ENCODE measurements around the gene SYVN1.

The SYVN1 gene

DNA sequence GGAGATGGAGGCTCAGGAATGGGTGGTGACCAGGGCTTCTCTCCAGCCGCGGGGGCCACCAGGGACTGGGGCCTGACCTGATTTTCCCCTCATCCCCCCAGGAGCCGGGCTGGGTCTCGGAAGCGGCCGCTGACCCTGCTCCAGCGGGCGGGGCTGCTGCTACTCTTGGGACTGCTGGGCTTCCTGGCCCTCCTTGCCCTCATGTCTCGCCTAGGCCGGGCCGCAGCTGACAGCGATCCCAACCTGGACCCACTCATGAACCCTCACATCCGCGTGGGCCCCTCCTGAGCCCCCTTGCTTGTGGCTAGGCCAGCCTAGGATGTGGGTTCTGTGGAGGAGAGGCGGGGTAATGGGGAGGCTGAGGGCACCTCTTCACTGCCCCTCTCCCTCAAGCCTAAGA, 46.5 kb downstream of the SYVN1 start:
- DNase-seq (ENCODE audit: low read depth in 2 of 2) = no peak

DNA sequence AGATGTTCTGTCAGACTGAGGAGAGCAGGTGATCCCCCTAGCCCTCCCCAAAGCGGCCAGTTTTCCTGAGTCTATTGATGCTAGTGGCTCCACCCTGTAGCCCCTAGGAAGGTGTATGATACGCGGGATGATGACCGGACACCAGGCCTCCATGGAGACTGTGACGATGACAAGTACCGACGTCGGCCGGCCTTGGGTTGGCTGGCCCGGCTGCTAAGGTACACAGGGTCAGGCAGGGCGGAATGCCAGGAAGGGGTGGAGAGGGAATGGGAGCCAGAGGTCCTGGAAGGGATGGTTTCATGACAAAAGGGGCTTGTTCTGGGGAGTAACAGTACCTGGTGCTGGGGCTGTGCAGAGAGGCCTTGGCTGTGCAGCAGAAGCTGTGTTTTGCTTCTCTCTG, 47.1 kb downstream of the SYVN1 start:
- no peak for DNase-seq (ENCODE audit: low read depth in 2 of 2)

DNA sequence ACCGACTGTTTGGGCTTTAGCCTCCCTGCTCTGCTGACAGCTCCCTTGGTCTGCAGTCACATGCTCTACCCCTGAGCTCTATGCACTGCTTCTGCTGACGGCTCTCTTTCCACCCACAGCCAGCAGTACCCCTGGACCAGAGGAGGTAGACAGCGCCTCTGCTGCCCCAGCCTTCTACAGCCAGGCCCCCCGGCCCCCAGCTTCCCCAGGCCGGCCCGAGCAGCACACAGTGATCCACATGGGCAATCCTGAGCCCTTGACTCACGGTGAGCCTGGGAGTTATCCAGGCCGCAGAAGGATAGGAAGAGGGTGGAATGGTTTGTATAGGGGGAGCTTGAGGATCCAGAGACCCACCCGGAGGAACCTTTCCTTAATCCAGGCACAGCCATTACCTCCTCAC, 47.5 kb downstream of the SYVN1 start:
- no peak for DNase-seq (ENCODE audit: low read depth in 2 of 2)

DNA sequence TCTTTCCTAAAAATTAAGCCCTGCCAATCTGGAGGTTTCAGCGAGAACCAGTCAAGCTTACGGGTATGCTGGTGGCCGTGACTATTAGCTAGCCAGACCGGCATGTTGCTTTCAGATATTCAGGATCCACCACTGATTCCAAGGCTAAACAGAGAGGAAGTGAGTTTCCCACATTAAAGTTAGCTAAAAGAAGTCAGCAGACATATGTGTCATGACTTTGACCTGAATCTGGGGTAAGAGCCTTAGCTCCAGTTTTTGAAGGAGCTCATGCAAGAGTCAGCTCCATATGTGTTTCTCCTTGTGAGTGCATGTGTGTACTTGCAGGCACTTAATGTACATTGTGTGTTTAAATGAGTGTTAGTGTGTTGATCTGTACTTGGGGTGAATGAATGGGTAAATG, 48.9 kb downstream of the SYVN1 start:
- DNase-seq (ENCODE audit: low read depth in 2 of 2) = no peak

DNA sequence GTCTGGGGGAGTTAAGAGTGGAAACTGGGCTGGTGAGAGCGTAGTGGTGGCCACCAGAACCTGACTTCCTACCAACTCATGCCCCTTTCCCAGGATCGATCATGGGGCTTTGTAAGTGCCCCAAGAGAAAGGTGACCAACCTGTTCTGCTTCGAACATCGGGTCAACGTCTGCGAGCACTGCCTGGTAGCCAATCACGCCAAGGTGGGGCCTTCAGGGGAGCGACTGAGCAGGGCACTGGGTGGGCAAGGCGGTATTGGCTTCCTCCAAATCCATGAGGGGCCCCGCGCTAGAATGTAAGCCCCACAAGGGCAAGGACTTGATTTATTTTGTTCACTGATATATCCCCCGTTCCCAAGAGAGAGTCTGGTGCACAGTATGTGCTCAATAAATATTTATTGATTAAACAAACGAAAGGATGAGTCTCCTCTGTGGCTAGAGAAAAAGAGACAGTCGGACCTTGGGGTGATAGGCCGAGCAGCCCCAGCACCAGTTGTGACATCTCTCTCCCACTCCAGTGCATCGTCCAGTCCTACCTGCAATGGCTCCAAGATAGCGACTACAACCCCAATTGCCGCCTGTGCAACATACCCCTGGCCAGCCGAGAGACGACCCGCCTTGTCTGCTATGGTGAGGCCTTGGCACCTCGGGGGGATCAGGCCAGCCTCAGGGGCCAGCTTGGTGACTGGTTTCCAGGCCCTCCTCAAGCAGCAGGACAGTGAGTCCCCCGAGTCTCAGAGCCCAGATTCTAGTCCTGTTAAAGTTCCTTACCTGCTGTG, 49.5 kb downstream of the SYVN1 start:
- DNase-seq (ENCODE audit: low read depth in 2 of 2) = no peak

DNA sequence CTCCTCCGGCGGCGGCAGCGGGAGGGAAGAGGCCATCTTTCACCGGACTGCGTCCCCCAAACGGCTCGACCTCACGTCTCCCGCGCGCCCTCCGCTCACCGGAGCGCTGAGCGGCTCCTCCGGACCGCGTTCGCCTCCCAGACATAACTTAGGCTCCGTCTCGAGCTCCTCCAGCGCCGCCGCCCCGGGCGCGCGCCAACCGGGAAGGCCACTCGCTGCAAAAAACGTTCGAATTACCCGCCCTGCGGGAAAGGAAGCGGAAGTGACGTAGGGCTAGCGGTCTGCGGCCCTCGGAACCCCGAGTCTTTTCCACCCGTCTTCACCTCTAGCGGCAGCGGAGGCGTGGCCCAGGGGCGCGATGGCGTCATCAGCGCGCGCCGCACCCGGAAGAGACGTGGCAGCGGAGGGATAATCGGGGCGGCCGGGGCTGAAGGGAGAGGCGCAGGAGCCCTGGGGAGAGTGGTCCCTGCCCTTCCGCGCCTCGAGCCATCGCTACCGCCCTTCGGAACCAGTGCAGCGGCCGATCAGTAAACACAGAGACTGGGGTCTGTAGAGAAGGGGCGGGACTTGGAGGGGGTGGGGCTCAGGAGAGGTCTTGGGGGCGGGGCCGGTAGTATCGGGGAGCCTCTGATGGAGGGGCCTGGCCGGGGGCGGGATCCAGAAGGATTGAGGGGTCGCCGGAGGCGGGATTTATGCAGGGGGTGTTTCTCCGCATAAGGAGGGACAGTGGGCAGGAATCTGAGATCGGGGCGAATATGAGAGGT, 50.3 kb downstream of the SYVN1 start, which contains the start of the genes CDCA5 and ZFPL1:
Gene CDCA5, minus strand, starts transcription at position 207 of the 764 bp plus-strand sequence. Its CDS starts 62 bp downstream, at position 145.
Gene ZFPL1, plus strand, starts transcription at position 389 of the 764 bp plus-strand sequence. CDS start 477 bp downstream, outside the sequence.
- DNase-seq (ENCODE audit: low read depth in 2 of 2) = peak; percentile 91 to 92

DNA sequence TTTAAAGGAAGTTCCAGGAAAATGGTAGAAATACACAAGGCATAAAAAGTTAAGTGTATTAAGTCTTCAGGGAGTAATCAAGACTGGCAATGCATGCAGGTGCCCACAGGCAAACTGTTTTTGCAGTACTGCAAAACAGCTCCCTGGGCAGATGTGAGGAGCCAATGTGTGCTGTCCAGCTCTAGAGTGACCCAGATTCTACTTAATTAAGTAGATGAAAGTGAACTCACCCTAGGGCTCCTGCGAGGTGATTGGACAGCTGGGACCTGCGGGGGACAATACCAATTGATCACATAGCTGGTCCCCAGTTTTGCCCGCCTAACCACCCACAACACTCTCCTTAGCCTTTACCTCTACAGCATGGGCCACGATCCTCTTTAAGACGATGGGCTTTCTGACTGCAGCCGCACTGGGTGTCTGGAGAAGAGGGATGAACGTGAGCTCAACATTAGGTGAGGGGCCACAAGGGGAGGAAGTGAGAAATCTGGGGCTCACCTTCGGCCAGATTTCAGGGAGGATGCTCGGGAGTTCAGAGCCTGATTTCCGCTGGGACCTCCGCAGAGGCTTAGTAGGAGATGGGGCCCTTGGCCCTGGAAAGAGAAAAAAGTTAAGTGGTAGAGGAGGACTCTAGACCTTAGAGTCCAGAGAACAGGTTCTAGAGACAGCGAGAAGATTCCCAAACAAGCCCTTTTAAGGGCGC, 51.0 kb downstream of the SYVN1 start:
- no peak for DNase-seq (ENCODE audit: low read depth in 2 of 2)

DNA sequence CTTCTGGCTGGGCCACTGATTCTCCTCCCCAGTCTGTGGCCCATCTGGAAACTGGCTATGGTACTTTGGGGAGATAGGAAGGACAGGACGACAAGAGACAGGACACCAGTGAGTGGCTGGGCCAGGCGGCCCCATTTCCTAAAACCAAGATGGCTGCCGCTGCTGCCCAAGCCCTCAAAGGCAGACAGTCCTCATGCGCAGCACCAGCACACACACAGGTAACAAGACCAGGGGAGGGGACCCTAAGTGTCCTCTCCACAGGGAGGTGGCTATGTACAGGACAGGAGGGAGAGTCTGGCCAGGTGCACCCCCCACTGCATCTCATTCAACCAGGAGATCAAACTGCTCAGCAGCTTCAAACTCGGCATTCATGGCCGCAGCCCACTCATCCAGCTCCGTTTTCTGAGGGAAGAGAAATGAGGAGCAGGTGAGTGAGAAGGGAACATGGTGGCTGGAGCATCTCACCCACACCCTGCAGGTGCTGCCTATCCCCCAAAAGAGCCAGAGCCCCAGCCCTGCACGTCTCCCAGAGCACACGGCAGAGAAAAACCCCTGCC, 55.5 kb downstream of the SYVN1 start:
- no peak for DNase-seq (ENCODE audit: low read depth in 2 of 2)

DNA sequence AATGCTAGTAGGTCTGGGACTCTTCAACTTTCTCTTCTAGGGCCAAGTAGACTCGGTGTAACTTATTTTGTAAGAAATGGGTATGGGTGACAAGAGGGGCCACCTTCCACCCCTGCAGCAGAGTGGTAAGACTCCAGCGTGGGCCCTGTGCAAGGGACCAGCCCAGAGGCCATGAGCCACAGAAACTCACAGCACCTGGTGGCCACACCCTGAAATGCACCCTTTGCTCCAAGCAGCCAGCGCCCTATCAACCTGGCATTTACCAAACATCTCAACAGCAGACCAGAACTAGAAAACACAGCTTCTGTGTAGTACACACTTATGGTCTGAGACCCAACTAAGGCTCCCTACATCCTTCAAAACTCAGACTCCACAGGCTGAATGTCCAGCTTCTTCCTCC, 56.2 kb downstream of the SYVN1 start:
- DNase-seq (ENCODE audit: low read depth in 2 of 2) = no peak

DNA sequence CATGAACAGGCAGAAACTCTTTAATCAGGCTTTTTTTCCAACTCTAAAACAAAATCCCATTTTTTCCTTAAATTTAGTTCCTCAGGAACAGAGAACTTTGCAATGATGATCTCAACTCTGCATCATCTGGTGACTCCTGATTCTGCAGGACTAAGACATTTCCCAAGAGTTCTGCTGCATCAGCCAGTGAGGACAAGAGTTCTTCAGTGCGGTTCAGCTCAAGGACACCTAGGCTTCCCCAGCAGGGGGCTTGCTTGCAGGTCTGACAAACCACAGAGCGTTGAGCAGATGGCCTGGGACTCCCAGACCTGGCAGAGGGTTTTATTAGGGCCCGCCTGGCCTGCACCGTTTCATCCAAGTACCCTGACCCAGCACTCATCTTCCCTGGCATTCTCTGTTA, 56.9 kb downstream of the SYVN1 start:
- no peak for DNase-seq (ENCODE audit: low read depth in 2 of 2)
